TTC549 (cell line): ENCODE data around the gene ESPNL.

ENCODE experiments used
- FAIRE-seq: peaks from 2 replicates; lab custom pipeline; 2012; peaks lifted over from hg19 to GRCh38; lab: Jason Lieb, UNC

ESPNL gene

GRCh38 chr2:238080518-238080917 lies 19.6 kb upstream of the ESPNL start:
- FAIRE-seq: no peak

- no peak for FAIRE-seq
Observed at GRCh38 chr2:238081150-238081549, 19.0 kb upstream of the ESPNL start.

GRCh38 chr2:238081561-238081960 lies 18.6 kb upstream of the ESPNL start:
- FAIRE-seq: no peak

- no peak for FAIRE-seq
Observed at GRCh38 chr2:238082151-238082550, 18.0 kb upstream of the ESPNL start.

- no peak for FAIRE-seq
Observed at GRCh38 chr2:238082827-238083226, 17.3 kb upstream of the ESPNL start.

- no peak for FAIRE-seq
Observed at GRCh38 chr2:238083919-238084318, 16.2 kb upstream of the ESPNL start.

- no peak for FAIRE-seq
Observed at GRCh38 chr2:238084761-238085160, 15.4 kb upstream of the ESPNL start.

GRCh38 chr2:238085899-238086298 lies 14.2 kb upstream of the ESPNL start:
- no peak for FAIRE-seq

GRCh38 chr2:238087211-238087610 lies 12.9 kb upstream of the ESPNL start:
- FAIRE-seq: no peak

GRCh38 chr2:238090887-238091286 lies 9.3 kb upstream of the ESPNL start:
- FAIRE-seq: no peak

- FAIRE-seq: no peak
Observed at GRCh38 chr2:238091436-238092060, 8.6 kb upstream of the ESPNL start.

GRCh38 chr2:238092486-238093035 lies 7.6 kb upstream of the ESPNL start:
- no peak for FAIRE-seq

GRCh38 chr2:238093181-238094140 lies 6.7 kb upstream of the ESPNL start:
- no peak for FAIRE-seq

GRCh38 chr2:238094438-238095022 lies 5.6 kb upstream of the ESPNL start:
- no peak for FAIRE-seq

- no peak for FAIRE-seq
Observed at GRCh38 chr2:238095143-238095542, 5.0 kb upstream of the ESPNL start.

GRCh38 chr2:238096311-238097011 lies 3.7 kb upstream of the ESPNL start:
- FAIRE-seq: no peak

GRCh38 chr2:238097201-238097987 lies 2.7 kb upstream of the ESPNL start:
- FAIRE-seq: no peak

GRCh38 chr2:238097988-238098871 lies 1.9 kb upstream of the ESPNL start:
- peak; percentile 92 for FAIRE-seq

GRCh38 chr2:238098901-238099713 lies 1.0 kb upstream of the ESPNL start:
- no peak for FAIRE-seq

GRCh38 chr2:238099714-238100048 lies 459 bp upstream of the ESPNL start:
- FAIRE-seq: no peak
